GM21367 (cell line): ENCODE measurements around the gene GNG3.
"Not testable (repeated sequence)": the region's sequence is repeated elsewhere in the genome, so short reads cannot be mapped to it uniquely, and the experiment has no call there.

Experiments used
- ATAC-seq: cut with Tn5 transposase; IDR thresholded peaks from one replicate; pipeline ENCODE4 v1.9.1; 2021; ENCODE audit not compliant: unreplicated experiment

GNG3 gene

GRCh38 chr11:62707277-62707861, at the start of gene GNG3, which contains the start of gene BSCL2:
GNG3 (plus strand) TSS chr11:62707676; CDS start chr11:62708296, 620 bp downstream.
BSCL2 (minus strand) TSS chr11:62707424; CDS start chr11:62707195, 229 bp downstream.
- no peak for ATAC-seq

GRCh38 chr11:62664405-62665074, 42.9 kb upstream of the GNG3 start:
- no peak for ATAC-seq

- peak; percentile 67 for ATAC-seq
These were observed 42.3 kb upstream of the GNG3 start, which contains the start of the genes C11orf98 and CSKMT for GRCh38 chr11:62665075-62665598. C11orf98 (minus strand) TSS chr11:62665210; CDS start chr11:62665169, 41 bp downstream. CSKMT (plus strand) TSS chr11:62665312; CDS start chr11:62665880, 568 bp downstream.

GRCh38 chr11:62665599-62666258, 41.7 kb upstream of the GNG3 start:
- peak; percentile 16 for ATAC-seq

- no peak for ATAC-seq
These were observed 41.1 kb upstream of the GNG3 start for GRCh38 chr11:62666259-62666926.

GRCh38 chr11:62667460-62667859, 40.0 kb upstream of the GNG3 start:
- no peak for ATAC-seq

- no peak for ATAC-seq
These were observed 37.9 kb upstream of the GNG3 start for GRCh38 chr11:62669420-62670161.

- no peak for ATAC-seq
These were observed 36.3 kb upstream of the GNG3 start for GRCh38 chr11:62671236-62671607.

- peak; percentile 39 for ATAC-seq
These were observed 35.7 kb upstream of the GNG3 start, which contains the start of the genes LBHD1 and UQCC3 for GRCh38 chr11:62671608-62672389. LBHD1 (minus strand) TSS chr11:62672267; CDS start chr11:62670031, 2,236 bp downstream. UQCC3 (plus strand) TSS chr11:62671673; CDS start chr11:62671746, 73 bp downstream.

- no peak for ATAC-seq
These were observed 34.3 kb upstream of the GNG3 start for GRCh38 chr11:62673196-62673525.

GRCh38 chr11:62675415-62675814, 32.1 kb upstream of the GNG3 start:
- ATAC-seq: not testable (repeated sequence)

GRCh38 chr11:62676698-62677097, 30.8 kb upstream of the GNG3 start:
- ATAC-seq: no peak

- no peak for ATAC-seq
These were observed 30.3 kb upstream of the GNG3 start for GRCh38 chr11:62677156-62677555.

- ATAC-seq: no peak
These were observed 29.8 kb upstream of the GNG3 start for GRCh38 chr11:62677714-62678113.

- ATAC-seq: no peak
These were observed 29.1 kb upstream of the GNG3 start for GRCh38 chr11:62678433-62678769.

- peak; percentile 64 for ATAC-seq
These were observed 28.4 kb upstream of the GNG3 start, which contains the start of gene UBXN1 for GRCh38 chr11:62678770-62679696. UBXN1 (minus strand) TSS chr11:62679073; CDS start chr11:62678923, 150 bp downstream.

- ATAC-seq: no peak
These were observed 26.6 kb upstream of the GNG3 start for GRCh38 chr11:62680825-62681240.

- ATAC-seq: no peak
These were observed 25.0 kb upstream of the GNG3 start for GRCh38 chr11:62682518-62682917.
